Stimulated activated CD4-positive, alpha-beta T cell treated with anti-CD3 and anti-CD28 coated beads, Interleukin-12 subunit alpha, Interleukin-12 subunit beta, amount 100 ng/mL, for 4 hours (primary cell): Measurements from ENCODE around the gene PNPLA7.

Source experiments
- DNase-seq: peaks from one replicate; pipeline ENCODE4 v3.0.0-alpha.2; 2020

PNPLA7 gene

DNA sequence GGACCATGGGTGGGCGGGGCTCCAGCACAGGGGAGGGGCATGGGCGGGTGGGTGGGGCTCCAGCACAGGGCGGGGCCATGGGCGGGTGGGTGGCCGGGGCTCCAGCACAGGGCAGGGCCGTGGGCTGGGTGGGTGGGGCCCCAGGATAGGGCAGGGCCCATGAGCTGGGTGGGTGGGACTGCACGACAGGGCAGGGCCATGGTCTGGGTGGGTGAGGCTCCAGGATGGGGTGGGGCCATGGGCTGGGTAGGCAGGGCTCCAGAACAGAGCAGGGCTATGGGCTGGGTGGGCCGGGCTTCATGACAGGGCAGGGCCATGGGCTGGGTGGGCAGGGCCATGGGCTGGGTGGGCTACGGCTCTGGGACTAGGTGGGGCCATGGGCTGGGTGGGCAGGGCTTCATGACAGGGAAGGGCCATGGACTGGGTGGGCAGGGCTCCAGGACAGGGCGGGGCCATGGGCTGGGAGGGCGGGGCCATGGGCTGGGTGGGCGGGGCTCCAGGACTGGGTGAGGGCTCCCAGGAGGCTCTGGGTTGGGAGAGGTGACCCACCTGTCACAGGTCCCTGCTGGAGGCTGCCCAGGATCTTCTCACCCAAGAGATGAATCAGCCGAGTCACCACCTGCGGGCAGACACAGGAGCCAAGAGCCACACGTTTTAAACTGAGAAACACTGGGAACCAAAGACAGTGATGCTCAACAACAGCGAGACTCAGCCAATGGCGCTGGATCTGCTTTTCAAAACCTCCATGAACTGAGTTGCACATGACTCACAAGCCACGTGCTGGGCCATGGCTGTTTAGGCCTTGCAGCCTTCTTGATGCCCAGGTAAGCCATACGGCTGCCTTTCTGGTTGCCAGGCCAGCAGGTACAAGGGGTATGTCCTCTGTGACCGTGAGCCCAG lies 57.5 kb downstream of the PNPLA7 start:
- DNase-seq: peak; percentile 1

DNA sequence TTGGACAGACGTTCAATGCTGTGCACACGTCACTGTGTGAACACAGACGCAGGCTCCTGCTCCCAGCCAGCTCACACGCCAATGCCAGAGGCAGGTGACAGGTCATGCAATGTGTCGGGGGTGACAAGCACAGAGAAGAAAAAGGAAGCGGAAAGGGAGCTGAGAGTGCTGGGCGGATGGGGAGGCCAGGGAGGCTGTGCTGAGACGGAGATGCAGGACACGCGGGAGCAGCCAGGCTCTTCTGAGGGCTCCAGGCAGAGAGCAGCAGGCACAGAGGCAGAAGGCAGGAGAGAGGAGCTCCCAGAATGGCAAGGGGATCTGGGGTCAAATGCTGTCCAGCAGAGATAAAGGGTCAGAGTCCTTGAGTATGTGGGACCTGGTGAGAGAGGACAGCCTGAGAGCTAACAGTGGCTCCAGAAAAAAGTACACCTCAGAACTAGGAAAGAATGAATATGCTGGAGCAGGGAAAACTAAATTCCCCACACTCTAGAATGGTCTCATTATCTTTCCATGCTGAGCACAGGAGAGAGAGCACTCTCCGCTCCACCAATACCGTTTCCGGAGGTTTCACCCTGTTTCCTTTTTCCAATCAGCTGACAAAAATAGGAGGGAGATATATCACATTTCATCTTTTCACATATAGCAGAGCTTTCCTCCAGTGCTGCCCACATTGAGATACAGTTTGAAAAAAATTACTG lies 58.3 kb downstream of the PNPLA7 start:
- DNase-seq: no peak

DNA sequence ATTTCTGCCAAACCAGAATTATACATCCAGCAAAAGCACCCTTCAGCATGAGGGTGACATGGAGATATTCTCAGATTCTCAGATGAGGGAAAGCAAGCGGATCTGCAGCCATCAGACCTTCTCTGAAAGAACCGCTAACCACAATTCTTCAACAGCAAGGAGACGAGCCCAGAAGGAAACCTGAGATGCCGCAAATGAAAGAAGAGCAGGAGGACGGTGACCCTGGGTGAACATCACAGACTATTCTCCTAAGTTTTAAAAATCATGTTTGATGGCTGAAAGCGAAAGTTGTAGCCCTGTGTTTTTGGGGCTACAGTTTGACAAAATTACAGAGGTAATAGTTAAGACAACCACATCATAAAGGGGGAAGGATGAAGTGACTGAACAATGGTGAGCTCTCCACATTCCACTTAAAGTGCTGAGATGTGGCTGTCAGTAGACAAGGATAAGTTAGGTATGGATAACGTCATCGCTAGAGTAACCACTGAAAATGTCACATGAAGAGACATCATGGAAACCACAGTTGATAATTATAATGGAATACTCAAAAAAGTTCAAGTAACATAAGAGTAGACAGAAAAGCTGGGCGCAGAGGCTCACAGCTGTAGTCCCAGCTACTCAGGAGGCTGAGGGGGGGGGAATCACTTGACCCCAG lies 59.5 kb downstream of the PNPLA7 start:
- DNase-seq: no peak

DNA sequence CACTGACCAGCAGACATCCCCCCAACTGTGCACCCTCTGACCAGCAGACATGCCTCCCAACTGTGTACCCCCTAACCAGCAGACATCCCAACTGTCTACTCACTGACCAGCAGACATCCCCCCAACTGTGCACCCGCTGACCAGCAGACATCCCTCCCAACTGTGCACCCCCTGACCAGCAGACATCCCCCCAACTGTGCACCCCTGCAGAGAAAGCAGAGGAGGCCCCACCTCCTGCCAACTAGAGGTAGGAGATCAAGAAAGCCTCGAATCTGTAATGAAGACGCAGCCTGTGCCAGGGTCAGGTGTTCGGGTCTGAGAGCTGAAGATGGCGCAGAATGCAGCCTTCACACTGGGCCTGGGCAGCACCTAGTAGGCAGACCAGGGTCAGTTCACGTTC lies 61.3 kb downstream of the PNPLA7 start:
- no peak for DNase-seq

DNA sequence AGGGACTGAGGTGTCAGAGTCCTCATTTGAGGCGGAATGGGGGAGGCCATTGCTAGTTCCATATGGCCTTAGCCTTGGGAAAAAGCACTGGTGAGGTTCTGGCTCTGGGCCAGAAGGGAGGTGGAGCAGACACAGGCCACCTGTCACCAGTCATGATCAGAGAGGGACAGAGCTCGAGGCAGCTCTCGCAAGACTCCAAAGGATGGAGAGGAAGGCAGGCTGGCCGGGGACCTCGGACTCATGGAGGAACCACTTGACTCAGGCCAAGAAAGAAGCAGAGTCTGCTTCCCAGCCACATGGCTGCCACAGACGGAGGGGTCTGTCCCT lies 61.9 kb downstream of the PNPLA7 start:
- no peak for DNase-seq

DNA sequence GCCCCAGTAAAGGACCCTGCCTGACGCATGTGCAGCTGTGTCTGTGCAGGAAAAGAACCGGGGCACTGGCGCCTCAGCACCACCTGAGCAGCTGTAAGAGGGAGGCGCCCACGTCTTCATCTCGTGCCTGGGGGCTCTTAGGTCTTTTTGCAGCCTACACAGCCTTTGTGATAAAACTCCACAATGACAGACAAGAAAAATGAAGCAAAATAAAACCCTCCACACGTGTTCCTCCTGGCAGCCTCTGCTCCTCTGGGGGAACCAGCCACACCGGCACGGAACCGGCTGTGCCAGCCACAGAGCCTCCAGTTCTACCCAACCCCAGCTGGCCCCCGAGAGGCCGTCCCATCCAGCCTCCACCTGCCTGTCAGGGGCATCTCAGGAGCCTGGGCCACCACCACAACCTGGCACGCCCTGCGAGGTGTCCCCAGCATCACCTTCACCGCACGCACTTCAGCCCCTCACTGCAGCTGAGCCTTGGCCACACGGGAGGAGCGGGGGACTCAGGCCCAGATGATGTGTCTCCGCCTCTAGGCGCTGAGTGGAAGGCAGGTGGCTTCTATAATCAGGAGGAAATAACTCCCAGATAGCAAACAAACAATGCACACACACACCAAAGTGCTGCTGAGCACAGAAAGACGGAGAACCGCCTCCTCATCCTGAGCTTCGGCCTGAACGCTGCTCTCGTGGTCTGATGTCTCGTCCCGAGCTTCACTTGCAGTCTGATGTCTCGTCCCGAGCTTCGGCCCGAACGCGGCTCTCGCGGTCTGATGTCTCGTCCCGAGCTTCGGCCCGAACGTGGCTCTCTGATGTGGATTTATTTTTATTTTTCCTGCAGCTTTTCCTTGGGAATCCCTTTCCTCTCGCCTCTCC lies 62.5 kb downstream of the PNPLA7 start:
- no peak for DNase-seq

DNA sequence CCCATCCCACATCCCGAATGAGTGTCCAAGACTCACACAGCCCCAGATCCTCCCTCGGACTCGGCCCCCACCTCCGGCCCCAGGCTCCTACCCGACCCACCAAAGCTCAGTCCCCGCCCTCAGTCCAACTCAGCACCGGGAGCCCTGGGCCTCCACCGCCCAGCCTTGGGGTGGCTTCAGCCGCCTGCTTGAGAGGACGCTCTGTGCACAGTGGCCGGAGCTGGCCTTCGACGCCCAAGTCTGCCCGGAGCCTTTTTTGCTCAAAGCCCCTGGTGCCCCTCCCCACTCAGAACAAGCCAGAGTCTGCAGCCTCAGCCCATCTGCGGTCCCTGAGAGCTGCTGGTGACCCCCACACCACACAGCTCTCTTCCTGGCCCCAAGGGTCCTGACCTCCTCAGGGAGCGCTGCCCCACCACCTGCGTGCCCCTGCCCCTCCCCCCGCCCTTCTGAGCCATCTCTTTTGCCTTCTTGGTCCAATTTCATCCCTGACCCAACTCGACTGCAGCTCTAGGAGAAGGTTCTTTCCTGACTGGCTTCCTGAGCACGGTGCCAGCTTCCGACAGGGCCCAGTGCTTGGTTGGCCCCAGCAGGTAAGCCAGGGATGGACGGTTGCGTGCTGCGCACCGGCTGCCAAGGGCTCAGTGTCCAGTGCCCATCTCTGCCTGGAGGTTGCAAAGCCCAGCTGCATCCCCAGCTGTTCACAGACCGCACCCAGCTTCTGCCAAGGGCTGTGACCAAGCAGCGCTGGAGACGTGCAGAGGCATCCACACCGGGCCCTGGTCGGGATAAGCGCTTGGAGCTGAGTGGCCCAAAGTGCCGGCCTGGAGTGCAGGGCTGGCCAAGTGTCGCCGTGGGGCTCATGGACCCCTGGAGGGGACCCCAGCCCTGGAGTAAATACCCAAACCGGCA lies 63.4 kb downstream of the PNPLA7 start:
- DNase-seq: no peak

DNA sequence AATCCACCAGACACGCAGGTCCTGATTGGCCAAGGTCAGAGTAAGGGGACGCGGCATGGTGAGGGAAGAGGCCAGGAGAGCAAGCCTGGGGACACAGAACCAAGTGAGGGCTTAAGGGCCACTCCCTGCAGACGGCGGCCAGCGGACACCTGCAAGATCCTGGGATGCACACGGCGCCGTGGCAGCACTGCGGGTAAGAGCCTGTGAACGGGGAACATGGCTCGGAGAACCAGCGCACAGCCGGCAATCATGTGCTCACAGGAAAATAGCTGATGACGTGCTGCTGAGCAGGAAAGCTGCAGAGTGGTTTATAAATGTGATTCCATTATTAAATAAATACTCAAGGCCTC lies 64.1 kb downstream of the PNPLA7 start:
- DNase-seq: no peak

DNA sequence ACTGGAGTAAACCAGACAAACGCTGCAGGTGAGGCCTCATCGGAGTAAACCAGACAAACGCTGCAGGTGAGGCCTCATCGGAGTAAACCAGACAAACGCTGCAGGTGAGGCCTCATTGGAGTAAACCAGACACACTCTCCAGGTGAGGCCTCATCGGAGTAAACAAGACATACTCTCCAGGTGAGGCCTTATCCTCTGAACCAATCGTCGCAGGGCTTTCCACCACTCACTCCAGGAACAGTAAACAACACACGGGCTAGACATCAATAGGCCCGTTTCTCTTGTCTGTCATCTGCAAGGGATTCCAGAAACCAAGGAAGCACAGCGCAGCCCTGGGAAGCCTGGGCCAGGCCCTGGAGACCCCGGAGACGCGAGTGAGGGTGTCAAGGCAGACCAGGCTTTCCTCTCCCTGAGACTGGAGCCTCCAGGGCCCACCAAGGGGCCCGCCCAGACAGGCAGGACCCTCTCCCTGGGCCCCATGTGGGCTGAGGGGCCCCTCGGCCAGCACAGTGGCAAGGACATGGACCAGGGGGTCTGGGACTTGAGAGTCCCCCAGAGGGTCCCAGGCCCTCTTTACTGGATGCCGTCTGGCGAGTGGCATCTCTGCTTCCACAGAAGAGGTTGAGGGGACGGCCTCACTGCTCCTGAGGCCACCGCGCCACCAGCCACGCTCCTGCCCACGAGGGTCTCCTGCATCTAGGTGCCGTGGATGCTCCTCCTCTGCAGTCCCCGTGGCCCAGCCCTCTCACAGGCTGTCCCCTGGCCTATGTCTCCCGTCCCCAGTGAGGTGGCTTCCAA lies 64.7 kb downstream of the PNPLA7 start:
- DNase-seq: no peak

DNA sequence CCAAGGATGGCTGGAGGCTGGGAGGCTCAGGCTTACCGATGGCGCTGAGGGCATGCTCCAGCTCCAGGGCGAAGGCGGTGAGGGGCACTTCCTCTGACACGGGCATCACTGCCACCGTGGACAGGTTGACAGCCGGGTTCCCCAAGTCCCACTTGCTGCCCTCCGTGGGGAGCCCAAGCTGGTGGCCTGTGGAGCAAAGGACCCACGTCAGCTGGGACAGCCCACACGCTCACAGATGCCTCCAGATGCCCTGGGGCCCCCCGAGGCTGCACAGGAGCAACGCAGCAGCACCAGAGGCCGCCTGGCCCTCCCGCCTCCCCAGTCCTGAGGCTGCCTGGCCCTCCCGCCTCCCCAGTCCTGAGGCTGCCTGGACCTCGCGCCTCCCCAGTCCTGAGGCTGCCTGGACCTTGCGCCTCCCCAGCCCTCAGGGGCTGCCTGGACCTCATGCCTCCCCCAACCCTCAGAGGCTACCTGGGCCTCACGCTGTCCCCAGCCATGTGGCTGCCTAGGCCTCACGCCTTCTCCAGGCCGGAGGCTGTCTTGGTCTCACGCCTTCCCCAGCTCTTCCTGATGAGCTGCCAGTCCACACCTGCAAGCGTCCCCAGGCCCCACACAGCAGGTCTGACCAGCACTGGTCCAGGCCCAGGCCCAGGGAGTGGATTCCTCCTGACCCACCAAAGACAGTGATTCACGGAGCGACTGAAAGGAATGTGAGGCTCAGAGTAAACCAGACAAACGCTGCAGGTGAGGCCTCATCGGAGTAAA lies 65.5 kb downstream of the PNPLA7 start:
- no peak for DNase-seq

DNA sequence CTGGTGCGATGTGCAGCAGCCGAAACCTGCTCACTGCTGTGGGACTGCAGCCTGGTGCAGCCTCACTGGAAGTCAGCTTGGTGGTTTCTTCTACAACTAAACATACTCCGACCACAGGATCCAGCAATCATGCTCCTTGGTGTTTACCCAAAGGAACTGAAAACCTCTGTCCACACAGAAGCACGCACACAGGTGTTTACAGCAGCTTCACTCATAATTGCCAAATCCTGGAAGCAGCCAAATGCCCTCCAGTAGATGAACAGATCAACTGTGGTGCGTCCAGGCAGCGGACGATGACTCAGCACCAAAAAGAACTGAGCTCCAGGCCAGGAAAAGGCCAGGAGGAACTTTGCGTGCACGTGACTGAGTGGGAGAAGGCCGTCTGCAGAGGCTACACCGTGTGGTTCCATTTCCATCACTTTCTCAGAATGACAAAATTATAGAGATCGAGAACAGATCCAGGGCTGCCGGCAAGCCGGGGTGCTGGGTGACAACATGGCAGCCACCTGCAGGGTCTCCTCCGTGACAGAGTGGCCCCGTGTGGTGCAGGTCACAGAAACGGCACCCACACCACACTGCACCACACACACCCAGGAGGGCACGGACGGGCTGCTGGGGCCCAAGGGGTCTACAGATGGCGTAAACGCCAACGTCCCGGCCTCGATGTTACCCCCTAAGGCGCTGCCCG lies 68.0 kb downstream of the PNPLA7 start:
- no peak for DNase-seq

DNA sequence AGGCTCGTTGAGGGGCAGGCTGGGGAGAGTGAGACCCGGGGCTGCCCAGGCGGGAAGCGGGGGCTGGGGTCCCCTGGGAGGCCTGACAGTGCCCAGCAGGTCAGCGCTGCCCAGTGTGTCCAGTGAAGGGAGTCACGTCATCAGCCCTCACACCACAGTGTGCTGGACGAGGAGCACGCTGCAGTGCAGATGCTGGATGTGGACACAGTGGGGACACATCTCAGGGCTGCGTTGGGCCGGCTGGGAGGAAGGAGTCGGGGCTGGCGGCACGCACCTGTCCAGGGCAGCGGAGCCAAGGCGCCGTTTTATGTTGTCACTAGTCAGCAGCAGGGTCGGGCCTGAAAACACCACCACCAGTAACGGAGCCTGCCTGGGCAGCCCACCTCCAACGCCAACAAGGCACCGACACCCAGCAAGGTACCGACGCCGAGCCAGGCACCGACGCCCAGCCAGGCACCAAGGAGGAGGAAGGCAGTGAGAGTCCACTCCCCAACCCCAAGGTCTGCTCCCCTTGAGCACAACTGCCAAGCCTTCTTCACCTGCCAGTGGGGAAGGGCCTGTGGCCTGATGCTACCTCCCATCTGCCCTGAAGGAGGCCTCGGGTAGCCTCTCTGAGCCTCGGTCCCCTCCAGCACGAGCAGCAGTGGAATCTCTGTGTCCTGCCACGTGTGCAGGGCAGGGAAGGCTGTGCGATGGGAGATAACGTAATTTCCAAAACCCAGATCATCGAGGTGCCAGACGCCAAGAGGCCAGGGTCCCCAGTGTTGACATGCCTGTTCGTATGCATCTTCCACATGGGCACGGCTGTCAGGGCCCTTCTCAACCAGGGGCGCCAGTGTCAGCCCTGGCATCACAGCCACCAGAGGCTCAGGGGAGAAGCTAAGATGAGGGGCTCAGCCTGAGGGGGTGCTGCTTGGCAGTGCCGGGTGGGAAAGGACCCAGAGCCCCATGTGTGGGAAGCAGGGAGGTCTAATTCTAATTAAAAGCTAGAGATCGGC lies 69.2 kb downstream of the PNPLA7 start:
- no peak for DNase-seq

DNA sequence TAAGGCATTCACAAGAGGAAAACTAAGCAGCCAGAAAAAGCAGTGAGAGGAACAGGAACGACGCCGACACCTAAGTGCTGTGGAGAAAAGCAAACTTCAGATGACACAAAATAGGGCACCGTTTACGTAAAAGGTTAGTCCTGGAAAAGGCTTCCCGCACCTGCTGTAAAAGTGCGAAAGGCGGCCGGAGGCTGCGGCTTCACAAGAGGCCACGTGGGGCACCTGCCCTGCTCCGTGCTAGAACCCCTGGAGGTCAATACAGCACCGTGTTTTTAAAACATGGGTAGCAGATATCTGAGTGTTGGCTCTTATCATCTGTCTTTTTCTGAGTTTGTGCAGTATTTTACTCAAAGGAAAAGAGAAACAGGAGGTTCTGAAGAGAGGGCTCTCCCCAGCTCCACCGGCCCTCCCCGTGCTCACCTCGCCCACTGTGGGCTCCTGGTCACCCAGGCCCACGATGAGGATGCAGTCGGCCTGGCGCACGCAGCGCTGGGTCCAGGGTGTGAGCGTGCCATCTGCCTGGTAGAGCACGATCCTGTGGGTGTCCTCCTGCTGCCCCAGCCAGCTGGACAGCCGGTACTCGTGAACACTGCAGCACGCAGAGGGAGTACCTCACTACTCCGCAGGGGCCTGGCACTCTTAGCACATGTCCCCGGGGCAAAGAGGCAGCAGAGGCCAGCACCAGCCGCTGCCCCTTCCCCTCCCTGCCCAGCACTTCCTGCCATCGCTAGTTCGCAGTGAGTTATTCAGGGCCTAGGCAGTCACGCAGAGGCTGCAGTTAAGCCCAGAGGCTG lies 70.1 kb downstream of the PNPLA7 start:
- DNase-seq: no peak

DNA sequence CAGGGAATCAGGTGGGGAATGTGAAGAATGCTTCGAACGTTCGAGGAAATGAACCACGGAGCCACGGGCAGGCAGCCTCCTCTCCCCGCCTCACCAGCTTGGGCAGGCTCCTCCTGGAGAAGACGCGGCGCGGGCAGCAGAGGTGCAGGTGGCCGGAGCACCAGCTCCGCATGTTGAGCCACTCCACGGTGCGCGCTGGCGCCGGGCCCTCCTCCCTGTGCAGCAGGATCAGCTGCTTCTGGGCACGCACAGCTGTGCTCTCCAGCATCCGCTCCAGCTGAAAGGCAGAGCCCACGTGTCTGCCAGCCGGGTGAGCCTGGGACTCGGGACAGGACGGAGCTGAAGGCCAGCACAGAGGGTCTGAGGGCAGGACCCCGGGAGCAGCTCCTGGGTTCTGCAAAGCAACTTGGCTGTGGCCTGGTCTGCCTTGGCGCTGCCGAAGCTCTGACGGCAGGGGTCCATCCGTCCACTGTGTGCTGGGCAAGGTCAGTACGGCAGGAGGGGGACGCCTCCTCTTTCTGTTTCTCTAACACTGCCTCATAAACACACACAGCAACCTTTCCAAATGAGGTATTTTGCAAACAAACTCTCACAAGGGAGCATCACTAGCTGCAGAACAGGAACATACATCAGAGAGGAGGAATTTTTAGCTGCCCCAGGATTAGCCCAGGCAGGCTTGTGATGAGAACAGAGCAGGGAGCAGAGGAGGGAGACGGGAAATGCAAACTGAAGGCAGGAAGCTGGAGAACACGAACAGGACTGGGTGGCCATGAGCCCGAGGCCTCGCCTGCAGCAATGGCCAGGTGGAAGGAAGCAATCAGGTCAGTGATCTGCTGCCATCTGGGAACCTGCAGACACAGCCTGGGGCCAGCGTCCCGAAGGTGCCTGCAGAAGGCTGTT lies 71.0 kb downstream of the PNPLA7 start:
- DNase-seq: no peak

DNA sequence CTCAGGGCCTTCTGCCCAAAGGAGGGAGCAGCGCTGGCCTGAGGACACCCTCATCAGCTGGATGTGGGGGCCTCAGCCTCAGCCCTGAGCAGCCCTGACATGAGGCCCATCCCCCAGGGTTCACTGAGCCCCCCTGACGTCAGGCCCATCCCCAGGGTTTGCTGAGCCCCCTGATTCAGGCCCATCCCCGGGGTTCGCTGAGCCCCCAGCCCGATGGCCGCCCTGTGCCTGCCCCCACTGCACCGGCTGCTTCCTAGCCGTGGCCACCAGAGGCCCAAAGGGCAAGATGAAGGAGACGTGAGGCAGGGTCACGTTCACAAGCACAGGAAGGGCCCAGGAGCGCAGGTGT lies 71.6 kb downstream of the PNPLA7 start:
- DNase-seq: no peak

DNA sequence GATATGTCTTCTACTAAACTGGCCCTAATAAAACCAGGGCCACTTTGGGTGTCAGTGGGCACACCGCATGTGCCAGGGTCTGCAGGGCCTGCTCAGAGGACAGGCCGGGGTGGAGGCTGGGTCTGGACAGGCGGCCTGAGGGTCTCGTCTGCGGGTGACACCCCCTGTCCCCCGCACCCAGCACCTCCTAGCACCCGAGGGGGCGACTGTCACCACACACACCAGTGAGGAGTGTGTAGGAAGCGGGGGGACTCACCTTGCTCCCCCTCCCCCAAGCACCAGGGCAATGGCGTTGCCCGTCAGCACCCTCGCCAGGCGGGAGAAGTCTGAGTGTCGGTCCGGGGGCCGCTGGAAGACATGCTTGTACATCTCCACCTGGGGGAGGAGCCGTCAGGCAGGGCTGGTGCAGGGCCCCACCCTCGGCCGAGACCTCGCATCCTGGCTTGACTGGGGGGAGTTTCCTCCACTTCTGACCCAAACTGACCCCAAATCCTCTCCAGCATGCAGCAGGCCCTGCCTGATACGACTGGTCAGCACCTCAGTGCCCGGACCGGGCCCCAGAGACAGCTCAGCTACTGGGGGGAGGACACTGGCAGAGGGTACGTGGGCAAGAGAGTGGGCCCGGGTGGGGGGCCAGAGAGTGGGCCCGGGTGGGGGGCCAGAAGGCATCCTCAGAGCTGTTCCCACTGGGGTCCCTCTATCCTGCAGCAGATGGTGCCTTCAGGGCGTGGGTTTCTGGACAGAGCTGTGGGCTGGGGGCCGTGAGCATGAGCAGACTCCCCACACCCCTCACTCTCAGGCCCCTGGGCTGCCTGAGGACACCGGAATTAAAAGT lies 72.2 kb downstream of the PNPLA7 start:
- no peak for DNase-seq
